Measurements from ENCODE around the gene NACC1.
"Not testable (repeated sequence)": the region's sequence is repeated elsewhere in the genome, so short reads cannot be mapped to it uniquely, and the experiment has no call there.

Gene NACC1

DNA sequence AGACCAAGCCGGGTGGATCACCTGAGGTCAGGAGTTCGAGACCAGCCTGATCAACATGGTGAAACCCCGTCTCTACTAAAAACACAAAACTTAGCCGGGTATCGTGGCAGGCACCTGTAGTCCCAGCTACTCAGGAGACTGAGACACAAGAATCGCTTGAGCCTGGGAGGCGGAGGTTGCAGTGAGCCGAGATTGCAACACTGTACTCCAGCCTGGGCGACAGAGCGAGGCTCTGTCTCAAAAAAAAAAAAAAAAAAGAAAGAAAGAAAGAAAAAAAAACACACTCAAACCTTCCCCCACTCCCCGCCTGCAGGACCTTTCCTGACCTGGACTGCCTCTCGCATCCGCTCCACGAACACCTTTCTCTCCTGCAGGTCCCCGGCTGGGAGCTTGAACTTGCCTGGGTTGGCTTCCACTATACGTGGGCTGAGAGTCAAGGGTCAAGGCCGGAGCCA lies 31.1 kb downstream of the NACC1 start:
- not testable (repeated sequence) for DNase-seq

- no peak for DNase-seq
These were observed 31.6 kb downstream of the NACC1 start for GRCh38 chr19:13149628-13150186.

DNA sequence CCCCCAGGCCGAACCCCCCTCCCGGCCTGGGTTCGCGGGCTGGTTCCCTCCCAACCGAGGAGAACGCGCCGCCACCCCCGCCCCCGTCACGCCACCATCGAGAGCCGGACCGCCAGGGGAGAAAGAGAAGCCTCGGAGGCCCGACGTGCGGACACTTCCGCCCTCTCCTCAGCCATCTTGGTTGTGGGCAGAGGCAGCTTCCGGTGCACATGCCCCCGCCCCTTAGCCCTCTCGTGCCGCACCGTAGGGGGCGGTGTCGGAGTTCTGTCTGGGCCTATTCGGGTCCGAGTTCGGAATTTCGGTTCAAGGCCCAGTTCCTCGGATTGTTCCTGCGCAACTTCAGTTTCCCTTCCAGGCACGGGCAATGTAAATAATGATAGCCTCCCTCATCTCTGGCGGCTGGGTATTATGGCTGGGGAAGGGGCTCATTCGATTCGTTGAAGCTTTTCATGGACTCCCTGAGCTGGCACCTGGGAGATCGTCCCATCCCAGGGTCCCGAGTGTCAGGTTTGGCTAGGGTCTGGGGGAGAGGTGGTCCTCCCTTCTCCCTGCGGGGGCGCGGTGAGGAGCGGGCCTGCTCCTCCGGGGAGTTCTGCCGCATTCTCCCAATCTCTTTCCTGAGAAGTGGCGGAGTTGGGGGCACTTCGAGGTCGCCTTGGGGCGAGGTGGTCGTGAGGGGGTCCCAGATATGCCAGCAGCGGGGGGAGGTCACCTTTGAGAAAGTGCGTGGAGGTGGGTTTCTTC lies 32.3 kb downstream of the NACC1 start, which contains the start of the genes IER2 and STX10:
Gene IER2, plus strand, starts transcription at position 225 of the 744 bp plus-strand sequence. CDS start 2,776 bp downstream, outside the sequence.
Gene STX10, minus strand, starts transcription at position 189 of the 744 bp plus-strand sequence. CDS start 202 bp downstream, outside the sequence.
- DNase-seq: peak; percentile 77

DNA sequence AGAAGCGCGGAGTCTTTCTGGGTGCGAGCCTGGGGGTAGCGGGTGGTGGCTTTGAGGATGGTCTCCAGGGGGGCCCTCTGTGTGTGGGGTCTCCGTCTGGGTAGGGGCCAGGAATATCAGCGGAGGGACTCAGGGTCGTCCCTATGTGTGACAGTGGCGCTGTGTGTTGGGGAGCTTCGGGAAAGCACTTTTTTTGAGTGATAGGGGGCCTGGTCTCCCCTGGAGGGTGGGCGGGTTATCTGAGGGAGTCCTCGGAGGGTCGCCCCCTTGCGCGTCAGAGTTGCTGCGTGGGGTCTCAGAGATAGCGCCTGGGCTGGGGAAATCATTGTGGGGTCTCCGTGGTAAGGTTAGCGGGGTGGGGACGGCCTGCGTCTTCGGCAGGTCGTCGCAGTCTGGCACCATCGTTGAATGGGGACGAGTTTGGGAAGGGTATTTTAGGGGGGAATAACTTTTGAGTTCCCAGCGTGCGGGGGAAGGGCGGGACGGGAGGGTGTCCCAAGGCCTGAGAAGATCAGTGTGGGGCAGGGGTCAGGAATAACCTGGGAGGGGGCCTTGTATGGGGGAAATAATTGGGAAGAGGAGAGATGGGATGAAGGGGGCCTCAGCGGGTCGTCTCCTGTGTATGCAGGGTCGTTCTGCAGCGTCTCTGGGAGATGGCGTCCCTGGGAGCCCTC lies 33.0 kb downstream of the NACC1 start:
- DNase-seq: no peak

DNA sequence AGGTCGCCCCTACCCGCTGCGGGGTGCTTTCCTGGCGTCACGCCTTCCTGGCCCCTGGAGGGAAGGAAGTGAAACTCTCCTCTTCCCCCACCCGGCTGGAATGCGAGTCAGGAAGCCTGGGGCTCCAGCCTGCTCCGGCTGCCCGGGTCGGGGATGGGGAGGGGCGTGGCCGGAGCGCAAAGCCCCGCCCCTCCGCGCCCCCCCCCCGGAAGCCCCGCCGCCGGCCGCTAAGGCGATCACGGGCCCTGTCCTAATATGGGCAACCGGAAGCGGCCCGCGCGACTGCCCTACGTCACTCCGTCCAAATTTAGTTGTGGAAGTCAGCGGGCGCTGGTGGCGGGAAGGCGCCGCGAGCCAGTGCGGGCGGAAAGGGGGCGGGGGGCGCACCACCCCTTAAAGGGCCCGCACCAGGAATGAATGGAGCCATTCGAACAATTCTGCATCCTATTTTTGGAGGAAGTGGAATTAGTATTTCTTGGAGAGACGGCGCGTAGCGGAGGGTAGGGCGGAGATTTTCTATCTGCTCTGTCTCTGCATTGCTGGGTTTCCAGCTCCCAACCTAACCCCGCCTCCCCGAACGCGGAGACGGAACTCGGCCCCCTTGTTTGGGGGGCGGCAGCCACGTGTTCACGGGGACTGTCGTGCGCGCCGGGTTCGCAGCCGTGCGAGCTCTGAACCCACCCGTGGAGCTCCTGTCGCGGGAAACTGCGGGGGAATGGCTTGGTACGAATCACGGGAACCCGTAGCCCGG lies 33.7 kb downstream of the NACC1 start:
- DNase-seq: peak; percentile 94

- DNase-seq: peak; percentile 79
These were observed 34.4 kb downstream of the NACC1 start for GRCh38 chr19:13152356-13152973.

DNA sequence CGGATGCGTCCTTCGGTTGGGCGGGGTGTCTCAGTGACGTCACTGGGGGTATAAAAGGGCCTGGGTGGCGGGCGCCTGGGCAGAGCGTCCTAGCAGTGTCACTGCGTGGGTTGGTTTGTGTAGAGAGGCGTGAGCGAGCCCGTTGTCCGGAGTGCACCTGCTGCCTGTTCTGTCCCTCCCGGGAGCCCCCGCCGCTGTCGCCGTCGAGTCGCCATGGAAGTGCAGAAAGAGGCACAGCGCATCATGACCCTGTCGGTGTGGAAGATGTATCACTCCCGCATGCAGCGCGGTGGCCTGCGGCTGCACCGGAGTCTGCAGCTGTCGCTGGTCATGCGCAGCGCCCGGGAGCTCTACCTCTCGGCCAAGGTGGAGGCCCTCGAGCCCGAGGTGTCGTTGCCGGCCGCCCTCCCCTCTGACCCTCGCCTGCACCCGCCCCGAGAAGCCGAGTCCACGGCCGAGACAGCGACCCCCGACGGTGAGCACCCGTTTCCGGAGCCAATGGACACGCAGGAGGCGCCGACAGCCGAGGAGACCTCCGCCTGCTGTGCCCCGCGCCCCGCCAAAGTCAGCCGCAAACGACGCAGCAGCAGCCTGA lies 35.0 kb downstream of the NACC1 start:
- no peak for DNase-seq

- no peak for DNase-seq
These were observed 35.6 kb downstream of the NACC1 start for GRCh38 chr19:13153569-13154240.

GRCh38 chr19:13154241-13154778 lies 36.2 kb downstream of the NACC1 start:
- DNase-seq: no peak

DNA sequence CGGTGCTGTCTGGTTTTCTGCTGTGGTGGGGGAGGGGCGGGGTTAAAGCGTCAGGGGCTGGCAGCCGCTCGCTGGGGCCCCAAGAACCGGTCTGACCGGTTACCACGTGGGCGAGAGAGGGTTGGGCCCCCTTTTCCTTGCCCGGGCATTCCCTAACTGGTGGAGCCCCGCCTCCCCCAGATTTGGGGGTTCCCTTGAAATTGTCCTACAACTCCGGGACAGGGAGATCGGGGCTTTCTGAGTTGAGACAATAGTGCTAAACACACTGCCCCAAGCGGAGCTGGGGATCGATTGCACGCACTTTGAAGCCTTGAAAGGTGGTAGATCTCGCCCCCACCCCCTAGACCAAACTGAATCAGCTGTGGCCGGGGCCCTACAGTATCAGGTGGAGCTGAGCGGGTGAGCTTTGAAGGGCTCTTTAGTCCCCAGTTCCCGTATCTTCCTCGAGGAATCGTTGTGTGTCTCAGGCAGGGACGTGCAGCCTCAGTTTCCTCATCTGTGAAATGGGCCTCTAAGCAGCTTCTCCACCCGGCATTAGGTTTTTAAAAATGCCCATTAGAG lies 36.9 kb downstream of the NACC1 start:
- DNase-seq: peak; percentile 25

GRCh38 chr19:13155472-13156359 lies 37.7 kb downstream of the NACC1 start:
- no peak for DNase-seq

- DNase-seq: no peak
These were observed 41.6 kb downstream of the NACC1 start for GRCh38 chr19:13159713-13160112.

- DNase-seq: no peak
These were observed 42.5 kb downstream of the NACC1 start for GRCh38 chr19:13160557-13160956.

- peak; percentile 62 for DNase-seq
These were observed 44.9 kb downstream of the NACC1 start for GRCh38 chr19:13162724-13163608.

GRCh38 chr19:13163609-13164342 lies 45.7 kb downstream of the NACC1 start:
- DNase-seq: no peak

- no peak for DNase-seq
These were observed 46.5 kb downstream of the NACC1 start for GRCh38 chr19:13164343-13165161.

Data from NCI-H345 (cell line).